Embryonic facial prominence (tissue), 1 donor: ENCODE measurements around the gene CROCC2.

ENCODE experiments used
- DNase-seq: peaks from one replicate; pipeline ENCODE4 v3.0.0-alpha.2; 2016; ENCODE audit errors: extremely low spot score

Gene CROCC2

DNA sequence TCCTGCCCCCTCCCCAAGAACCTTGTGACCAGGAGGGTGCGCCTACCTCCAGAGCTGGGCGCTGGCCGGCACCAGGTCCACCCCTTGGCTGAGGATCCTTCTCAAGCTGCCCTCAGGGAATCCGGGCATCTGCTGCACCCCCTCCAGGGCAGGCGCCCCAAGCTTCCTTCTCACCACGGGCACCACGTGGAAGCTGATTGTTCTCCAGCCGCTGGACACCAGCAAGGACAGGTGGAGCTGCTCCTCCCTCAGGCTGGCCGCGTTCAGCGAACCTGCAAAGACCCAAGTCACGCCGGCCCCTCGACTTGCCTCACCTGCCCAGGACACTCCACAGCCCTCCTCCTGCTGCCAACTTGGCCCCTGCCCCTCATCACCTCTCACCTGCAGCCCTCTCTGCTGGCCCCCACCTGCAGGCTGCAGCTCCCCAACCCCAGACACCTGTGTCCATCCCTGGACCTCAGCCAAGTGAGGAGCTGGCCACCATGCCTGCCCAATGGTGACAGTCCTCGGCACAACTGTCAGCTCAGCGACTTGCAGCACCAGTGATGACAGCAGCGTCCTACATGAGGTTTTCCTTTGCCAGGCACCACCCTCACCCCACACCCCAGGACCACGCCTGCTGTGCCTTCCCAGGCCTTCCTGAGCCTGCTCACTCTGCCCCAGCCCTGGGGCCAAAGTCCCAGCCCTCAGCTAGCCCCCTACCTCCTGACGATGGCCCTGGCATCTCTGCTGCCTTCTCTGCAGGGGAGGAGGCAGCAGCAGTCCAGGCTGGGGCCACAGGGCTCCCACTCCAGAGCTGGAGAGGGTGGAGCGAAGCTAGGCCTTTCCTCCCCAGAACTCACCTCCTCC lies 14.4 kb upstream of the CROCC2 start:
- DNase-seq: no peak

DNA sequence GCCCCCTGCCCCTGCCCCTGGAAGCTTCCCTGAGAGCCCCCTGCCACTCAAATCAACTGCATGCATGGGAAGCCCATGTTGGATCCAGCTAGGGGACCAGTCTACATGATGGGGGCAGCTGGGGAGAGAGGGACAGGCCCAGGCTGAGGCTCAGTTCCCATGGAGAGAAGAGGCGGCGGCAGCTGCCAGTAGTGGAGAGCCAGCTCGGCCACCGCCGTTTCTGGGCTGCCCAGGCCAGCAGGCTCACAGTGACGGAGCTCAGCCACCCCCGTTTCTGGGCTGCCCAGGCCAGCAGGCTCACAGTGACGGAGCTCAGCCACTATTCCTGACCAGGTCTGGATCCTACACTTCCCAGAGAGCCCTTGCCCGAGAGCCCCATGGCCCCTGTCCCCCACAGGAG lies 13.8 kb upstream of the CROCC2 start:
- no peak for DNase-seq

DNA sequence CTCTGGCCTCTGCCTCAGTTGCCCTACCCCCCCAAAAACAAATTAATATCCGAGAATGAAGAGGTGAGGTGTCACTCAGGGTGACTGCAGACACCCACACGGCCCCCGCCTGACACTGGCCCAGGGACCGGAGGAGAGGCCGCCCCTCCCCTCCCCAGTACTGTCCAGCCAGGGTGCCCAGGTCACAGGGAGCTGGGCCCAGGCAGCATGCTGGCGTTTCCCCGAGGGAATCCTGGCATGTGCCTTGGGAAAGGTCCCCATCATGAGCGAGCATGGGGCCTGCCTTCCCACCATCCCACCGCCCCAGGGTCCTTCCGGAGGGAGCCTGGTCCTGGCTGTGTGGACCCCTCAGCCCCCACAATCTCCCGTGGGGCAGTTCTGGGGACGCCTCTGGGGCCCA lies 13.2 kb upstream of the CROCC2 start:
- DNase-seq: no peak

DNA sequence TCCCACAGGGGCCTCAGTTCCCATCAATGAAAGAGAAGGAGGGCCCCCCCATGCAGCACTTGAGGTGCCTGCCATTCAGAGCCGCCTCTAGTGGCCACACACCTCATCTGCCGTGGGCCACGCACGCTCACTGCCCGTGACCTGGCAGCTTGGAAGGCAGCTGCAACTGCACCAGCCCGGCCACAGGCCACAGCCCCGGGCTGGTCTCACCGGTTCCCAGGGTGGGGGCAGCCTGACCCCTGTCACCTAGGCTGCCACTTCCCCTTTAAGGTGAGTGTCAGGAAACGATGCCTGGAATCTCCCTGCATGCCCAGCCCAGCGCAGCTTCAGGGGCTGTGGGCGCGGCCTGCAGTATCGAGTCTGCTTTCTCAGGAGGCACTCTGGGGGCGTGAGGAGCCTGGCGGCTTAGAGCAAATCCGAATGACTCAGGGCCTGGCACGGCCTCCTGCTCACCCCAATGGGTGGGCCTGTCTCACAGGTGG lies 12.7 kb upstream of the CROCC2 start:
- DNase-seq: no peak

DNA sequence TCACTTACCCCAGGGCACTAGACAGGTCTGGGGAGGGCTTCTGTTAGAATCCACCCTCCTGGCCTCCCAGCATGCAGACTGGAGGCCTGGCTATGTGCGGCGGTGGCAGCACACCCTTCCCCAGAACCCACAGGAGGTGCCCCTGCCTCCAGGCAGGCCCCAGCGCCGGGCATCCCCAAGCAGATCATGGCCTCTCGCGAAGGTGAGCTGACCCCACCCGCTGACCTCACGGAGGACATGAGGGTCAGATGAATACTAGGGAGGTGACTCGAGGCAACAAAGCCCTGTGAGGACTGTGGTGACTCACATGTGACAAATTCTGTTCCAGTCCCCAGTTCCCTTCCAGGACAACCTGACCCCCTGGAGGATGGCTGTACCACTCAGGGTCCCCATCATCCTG lies 12.1 kb upstream of the CROCC2 start:
- no peak for DNase-seq

DNA sequence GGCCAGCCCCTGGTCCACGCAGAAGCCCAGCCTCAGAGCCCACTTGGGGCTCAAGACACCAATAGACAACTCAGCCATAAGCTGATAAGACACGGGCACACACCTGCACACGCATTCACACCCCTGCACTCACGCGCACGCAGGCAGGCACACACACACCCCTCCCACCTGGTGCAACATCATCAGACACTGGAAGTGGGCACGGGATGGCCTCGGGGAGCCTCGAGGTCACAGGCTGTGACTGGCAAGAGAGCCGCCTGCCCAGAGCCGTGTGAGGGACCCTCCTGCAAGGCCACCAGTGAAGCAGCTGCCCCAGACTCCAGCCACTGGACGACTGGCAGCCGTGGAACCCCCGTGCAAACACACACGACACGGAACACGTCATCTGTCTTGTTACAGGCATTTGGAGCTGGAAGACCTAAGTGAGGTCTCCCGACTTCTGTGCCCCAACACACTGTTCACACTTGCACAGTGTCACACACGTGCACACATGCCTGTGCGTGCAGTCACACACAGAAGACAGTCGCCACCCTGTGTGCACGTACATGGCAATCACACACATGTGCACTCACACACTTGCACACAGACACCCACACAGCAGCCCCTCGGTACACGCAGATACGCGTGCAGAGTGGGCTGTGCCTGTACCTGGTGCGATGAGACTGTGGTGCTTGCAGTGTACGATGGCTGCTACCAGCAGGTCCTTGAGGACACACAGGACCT lies 11.1 kb upstream of the CROCC2 start:
- no peak for DNase-seq

DNA sequence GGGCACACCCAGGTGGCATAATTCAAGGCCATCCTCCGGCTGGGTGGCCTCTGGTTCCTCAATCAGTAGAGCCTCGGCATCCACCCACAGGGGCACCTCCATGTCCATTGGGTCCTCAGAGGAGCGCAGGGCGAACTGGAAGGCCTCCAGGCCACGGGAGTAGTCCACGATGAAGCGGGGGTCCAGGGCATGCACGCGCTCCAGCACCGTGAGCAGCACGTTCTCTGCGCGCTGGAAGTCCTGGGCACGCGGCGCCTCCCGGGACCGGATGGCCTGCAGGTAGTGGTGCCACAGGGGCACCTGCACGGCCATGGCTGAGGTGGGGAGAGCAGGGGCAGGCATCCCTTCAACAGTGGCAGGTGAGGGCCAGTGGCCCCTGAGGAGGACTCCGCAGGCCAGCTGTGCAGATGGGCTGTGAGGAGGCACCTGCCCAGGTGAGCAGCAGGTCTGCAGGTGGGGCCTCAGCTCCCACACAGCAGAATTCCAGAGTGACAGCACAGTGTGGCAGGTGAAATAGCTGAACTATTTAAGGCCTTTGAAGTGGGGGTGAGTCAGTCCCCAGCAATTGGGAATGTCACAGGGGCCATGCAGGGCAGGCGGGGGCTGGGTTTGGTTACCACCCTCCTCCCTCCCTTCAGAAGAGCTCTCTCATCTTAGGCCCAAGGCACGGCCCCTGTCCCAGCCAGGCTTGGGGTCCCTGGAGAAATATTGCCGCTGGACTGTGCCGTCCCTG lies 10.3 kb upstream of the CROCC2 start, which contains the start of gene MAB21L4:
MAB21L4 (minus strand) TSS at position 501 of the 733 bp plus-strand sequence; CDS start at position 342, 159 bp downstream.
- DNase-seq: no peak

DNA sequence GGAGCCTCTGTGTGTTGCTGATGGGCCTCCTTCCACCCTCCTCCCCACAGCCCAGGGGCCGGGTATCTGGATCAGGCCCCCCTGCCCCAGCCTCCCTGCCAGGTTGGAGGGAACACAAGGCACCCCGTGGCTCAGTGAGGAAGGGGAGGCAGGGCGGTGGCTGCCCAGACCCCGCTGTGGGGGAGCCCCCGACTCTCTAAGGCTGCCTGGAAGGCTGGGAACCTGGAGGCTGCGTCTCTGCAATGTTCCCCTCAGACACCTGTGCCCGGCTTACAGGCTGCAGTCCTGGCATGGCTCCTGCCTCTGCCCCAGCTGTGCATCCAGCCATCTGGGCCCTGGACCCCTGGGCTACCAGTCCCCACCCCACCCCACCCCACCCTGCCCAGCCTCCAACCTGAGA lies 9.7 kb upstream of the CROCC2 start:
- DNase-seq: no peak

DNA sequence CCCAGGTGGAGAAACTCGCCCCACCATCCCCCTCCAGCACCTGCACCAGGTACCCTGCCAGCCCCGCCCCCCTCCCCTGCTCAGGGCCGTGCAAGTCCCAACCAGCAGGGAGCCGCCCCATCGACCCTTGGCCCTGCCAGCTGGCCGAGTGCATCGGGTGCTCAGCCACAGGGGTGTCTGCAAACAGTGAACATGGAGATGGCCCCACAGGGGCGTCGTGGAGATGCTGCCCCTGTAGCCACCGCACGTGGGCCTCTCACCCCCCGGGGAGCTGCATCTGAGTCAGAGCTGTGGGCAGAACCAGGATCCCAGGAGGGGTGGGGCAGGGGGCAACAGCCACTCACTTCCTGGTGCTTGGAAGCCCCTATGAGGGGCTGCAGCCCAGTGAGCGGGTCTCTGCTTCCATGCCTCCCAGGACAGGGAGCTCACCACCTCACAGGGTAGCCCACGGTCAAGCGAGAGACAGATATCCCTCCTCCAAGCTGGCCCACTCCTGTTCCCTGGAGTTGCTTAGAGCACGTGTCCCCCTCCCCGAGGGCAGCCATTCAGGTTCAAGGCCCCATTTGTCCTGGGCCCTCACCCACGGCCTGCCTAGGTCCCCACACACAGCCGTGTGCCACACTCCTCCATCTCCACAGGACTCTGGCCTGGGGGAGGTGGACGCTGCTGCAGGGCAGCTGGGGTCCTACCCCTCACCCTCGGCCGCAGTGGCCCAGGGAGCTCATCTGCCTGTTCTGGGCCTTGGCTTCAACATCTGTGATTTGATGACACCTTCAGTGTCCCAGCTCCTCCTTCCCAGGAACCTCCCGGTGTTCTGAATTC lies 9.1 kb upstream of the CROCC2 start:
- no peak for DNase-seq

DNA sequence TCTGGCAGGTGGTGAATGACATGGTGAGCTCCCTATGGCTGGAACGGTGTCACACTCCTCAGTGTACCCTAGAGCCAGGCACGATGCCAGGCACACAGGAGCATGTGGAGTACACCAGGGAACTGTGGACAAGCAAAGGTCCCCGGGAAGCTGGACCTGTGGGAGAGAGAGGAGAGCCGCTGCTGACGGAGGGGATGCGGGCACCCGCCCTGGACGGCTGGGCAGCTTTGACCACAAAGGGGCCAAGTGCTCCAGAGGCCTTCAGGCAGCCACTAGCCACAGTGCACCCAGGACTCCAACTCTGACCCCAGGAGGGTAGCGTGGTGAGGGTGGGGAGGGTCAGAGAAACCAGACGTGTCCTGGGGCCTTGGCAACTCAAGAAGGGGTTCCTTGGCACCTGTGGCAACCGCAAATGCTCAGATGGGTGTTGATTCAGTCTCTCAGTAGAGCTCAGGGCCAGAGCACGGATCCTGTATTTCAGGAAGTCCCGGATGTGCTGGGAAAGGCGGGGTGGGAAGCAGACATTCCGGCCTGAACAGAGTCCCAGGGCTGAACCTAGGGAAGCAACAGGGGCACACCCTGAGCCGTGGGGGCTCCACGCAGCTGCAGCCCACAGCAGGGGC lies 7.9 kb upstream of the CROCC2 start:
- DNase-seq: no peak

DNA sequence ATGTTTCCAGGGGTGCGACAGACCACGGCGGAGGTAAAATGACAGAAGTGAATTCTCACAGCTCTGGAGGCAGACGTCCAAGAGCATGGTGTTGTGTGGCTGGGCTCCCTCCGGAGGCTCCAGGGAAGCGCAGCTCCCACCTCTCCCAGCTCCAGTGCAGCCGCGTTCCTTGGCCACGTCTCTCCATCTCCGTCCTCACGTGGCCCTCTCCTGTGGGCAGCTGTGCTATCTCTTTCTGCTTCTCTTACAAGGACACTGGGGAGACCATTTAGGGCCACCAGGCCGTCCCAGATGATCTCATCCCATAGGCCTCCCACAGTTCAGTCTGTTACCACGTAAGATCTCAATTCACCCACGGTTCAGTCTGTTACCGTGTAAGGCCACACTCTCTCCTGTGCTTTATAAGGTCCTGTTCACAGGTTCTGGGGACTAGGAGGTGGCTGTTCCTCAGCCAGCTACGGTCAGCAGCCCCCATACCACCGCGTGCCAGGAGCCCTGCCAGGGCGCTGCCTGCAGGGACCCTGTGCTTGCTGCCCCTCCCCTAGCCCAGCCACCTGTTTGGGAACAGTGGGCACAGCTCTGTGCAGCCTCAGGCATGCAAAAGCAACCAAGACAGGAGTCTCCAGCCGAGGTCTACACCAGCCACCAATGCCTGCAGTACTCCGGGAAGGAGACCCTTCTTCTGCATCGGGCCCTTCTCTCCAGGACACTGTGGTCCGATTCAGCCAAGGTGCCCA lies 7.2 kb upstream of the CROCC2 start:
- no peak for DNase-seq

DNA sequence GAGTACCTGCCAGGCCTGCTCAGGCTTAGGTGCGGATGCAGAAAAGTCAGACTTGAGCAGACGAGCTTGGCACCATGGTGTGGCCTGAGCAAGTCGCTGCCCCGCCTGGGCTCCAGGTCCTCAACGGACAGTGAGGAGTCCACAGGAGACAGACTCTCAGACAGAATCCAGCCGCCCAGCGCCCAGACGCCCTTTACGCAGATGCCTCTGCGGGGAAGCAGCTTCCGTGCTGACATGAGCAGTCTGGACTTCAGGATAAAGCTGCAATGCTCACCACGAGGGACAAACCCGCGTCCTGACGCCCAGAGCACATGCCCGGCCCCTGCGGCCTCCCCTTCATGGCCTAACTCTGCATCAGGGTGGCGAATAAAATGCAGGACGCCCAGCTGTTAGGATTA lies 6.7 kb upstream of the CROCC2 start:
- no peak for DNase-seq

DNA sequence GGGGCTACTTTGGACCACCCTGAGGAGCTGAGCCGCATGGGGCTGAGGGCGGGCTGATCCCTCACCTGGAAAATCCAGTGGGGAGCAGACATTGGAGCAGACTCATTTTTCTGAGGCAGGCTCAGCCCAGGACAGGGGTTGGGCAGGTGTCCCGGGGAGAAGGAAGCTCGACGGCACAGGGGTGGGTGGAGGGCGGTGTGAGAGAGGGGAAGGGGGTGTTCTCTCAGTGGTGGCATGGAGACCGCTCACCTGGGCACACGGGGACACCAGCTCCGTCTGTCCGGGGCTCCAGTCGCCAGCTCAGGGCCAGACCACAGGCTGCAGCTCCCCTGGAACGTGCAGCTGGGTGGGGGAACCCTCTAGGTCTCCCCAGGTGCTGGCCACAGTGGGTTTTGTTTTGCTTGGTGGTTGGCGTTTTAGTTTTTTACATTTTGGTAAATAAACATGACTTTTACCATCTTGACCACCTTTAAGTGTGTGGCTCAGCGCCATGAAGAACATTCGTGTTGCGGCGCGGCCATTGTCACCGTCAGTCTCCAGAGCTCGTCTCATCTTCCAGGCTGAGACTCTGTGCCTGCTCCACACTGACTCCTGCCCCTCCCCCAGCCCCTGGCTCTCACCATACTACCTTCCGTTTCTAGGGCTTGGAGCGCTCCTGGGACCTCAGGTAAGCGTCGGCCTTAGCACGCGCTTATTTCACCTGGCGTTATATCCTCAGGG lies 5.8 kb upstream of the CROCC2 start:
- DNase-seq: no peak

DNA sequence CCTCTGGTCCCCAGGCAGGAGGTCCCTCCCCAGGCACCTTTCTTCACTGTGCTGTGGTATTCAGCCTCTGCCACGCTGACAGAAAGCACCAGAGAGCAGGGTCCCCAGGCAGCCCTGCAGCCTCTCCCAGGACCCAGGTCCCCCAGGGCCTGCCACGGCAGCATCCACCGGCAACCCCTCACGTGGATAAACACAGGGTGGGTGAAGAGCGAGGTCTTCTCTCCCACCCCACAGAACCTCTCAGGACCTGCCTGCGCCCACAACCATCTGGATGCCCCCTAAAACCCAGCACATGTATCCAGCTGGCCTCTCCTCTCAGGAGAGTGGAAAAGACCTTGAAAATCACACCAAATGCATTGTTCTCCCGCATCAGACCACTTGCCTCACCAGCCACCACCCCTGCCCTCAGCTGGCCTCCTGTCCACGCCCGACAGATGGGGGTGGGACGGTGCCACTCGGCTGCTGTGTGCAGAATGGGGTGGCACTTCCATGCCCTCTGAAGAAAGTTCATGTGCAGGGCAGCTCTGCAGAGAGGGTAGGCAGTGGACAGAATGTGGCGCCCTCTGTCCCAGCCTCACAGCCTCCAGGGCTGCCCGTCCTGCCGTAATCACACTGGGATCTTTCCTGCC lies 4.0 kb upstream of the CROCC2 start:
- no peak for DNase-seq

DNA sequence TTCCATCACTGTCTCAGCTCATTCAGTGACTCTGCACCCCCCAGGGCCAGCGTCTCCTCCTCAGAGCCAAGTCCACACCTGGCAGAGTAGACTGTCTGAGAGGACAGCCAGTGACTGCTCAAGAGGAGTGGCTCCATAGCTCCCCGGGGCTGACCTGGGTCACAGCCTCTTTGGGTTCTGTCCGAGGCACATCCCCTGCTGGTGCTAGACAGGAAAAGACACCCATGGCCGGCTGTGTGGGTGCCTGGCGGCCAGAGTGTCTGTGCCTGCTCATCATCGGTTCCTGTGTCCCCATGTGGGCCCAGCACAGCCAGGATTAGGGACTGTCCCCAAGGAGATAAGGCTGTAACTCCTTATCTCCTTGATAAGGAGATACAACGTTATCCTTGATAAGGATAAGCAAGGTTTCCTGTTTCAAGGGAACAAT lies 3.5 kb upstream of the CROCC2 start:
- no peak for DNase-seq

DNA sequence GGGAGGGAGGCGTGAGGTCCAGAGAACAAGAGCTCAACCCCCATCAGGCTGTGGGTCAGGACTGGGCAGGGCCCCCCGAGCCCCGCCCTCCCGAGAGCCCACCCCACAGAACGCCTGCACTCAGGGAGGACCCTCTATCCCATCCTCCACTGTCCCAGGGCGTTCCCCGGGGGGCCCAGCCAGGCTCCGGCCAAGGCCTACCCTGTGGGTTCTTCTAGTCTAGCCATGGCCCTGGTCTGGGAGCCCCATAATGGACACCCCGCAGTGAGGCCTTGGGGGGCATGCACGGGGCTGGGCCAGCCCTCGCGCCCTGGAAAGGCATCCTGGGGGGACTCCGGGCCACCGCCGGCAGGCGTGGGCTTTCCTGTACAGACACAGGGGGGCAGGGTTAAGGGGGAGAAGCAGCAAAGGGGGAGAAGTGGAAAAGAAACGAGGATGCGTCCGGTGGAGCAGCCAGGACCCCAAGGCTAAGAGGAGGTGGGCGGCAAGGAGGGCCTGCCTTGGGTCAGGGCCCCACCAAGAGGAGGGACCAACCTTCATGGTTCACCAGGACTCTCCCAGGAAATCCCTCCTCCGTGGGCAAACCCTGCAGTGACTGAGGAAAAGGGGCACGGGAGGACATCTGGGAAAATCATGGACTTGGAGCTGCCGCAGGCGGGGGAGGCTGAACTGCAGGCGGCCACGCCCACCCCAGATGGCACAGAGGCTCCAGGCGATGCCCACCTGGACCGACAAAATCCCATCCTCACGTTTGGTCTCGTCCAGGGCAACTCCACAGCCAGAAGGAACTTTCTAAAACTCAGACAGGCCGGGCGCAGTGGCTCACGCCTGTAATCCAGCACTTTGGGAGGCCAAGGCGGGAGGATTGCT lies 2.7 kb upstream of the CROCC2 start:
- no peak for DNase-seq

DNA sequence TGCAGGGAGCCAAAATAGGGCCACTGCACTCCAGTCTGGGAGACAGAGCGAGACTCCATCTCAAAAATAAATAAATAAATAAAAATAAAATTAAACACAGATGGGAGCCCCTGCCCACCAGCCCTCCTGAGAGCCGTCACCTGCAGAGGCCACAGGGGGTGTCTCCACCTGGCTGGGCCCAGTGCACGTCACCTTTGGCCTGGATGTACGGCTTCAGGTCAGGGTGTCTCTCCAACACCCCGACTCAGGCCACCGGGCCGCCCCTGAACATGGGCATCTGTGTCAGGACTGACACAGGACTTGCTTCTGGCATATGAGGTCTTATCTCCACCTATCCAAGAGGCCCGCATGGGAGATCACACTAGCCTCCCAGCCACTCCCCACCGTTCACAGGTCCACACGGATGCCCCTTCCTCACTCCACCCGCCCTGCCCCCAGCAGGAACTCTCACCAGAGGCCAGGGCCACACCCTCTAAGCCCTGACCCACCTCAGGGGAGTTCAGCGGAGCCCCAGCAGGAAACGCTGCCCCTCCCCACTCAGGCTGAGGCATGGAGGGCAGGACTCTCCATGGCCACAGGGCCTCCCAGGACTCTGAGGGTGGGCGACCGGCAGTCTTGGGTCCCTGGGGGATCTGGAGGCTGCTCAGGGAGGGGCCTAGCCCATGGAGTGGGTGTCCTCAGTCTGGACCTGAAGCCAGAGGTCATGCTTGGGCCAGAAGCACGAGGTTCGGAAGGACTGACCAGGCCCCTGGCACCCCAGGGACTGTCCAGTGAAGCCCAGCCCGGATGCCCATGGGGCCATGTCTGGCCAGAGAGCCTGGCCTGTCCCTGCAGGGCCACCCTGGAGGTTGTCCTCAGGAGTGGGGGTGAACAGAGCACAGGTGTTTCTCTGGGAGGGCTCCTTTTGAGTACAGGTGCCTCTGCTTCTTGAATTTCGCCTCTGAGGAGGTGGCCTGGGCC lies 1.6 kb upstream of the CROCC2 start:
- no peak for DNase-seq
